ENCODE results near the gene SHC3.

SHC3 gene

DNA sequence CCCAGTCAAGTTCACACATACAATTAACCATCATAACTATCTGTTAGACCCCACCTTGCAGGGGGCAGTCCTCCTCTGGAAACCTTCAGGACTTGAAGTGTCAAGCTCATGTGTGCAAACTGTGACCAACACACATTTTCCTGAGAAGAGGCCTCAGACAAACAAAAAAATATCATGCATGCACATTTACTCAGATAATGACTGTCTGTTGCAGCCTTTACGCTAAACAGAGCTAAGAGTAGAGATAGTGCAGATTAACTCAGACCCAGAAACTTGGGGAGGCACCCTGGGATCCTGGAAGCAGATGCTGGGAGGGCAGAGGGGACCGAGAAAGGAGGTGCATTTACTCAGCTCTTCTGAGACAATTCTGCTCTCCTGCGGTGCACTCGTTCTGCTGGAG, 191.0 kb downstream of the SHC3 start:
- no peak for DNase-seq (ENCODE audit: low read depth, low spot score)

DNA sequence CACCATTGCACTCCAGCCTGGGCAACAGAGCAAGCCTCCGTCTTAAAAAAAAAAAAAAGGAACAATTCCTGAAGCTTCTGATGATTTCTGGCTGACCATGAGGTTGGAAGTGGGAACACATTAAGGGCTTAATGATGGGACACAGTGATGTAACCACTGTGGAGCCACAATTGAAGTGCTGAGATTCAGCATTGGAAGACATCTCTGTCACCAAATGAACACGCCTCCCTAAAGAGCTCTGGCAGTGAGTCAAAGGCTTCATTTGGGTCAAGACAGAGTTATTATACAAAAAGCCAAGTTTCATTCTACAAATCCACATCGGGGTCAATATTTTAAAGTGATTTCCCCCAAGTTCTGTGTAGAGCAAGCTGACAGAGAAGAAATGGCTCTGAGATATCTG, 191.8 kb downstream of the SHC3 start:
- no peak for DNase-seq (ENCODE audit: low read depth, low spot score)

DNA sequence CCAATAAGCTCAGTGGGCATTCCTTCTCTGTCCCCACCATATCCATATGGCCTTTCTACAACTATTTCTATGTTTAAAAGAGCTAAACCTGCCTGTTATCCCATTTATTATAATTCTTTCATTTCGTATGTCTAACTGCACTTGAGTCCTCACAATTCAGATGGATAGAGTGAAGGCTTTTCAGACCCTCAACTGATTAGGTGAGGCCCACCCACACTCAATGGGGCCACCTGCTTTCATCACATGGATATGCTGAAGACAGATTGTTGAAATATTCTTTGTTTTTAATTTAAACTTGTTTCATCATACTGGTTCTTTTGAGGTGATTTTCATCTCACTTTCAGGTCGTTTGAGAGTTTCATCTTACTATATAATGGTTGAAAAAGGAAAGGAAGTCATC, 193.0 kb downstream of the SHC3 start:
- no peak for DNase-seq (ENCODE audit: low read depth, low spot score)

DNA sequence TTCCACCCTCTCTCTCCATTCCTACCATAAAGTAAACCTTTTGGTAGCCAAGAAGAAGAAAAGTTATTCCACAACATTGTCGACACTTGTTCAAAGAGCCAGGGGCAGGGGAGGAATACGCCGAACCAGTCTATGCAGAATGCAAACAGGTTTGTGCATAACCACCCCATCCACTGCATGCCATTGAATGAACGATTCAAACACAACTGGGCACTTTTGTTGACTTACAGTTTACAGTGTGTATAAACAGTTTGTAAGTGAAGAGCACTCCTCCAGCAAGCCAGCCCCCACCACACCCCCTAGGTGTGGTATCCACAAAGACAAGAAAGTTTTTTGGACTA, 194.1 kb downstream of the SHC3 start:
- DNase-seq (ENCODE audit: low read depth, low spot score) = no peak

DNA sequence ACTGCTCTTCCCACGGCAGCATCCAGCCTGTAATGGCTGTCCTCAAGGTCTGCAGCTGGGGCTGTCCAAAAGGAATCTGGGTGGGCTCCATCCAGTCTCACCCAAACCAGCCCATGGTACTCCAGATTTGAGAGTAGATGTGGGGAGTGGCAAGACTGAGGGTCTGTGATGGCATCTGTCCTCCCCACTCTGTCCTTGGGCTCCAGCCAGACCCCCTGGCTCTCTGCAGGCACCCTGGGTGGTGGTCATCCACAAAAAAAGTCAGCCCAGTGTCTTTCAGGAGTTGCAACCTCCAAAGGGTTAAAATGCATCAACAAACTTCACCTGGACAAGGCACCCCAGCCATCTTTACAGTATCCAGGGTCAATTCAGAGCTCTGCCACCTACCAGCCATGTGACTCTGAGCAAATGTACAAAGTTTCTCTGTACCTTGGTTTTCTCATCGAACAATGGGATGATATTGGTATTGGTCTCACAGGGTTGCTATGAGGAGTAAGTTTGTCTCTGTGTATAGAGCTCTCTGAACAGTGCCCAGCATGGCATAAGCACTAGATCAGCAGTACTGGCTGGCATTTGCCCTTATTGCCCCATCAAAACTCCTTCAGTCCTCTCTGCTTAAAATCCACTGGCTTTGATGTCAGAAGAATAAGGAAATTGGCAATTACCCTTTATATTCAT, 194.6 kb downstream of the SHC3 start:
- DNase-seq (ENCODE audit: low read depth, low spot score) = no peak

DNA sequence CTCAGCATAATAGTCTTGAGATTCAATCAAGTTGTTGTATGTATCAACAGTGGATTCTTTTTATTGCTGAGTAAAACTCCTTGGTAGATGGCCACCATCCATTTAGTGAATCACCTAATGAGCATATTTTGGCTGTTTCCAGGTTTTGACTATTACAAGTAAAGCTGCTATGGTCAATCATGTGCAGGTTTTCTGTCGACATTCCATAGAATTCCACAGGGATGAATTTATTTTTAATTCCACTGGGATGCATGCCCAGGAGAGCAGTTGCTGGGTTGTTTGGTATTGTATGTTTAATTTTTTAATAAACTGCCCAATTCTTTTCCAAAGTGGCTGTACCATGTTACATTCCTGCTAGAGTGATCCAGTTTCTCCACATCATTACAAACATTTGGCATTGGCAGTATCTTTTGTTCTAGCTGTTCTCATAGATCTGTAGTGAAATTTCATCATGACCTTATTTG, 197.8 kb downstream of the SHC3 start:
- DNase-seq (ENCODE audit: low read depth, low spot score) = no peak

DNA sequence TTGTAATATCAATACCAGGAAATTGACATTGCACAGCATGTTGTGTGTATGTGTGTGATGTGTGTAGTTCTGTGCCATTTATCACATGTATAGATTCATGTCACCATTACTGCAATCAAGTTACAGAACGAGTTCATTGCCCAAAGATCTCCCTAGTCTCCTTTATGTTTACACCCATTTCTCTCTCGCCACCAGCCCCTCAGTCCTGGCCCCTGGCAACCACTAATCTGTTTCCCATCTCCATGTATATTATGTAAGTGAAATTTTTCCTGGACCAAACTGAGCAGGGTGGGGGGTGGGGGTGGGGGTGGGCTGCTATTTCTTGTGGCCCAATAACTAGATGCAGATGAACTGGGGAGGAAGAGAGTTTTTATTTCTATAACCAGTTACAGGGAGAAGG, 198.8 kb downstream of the SHC3 start:
- no peak for DNase-seq (ENCODE audit: low read depth, low spot score)

DNA sequence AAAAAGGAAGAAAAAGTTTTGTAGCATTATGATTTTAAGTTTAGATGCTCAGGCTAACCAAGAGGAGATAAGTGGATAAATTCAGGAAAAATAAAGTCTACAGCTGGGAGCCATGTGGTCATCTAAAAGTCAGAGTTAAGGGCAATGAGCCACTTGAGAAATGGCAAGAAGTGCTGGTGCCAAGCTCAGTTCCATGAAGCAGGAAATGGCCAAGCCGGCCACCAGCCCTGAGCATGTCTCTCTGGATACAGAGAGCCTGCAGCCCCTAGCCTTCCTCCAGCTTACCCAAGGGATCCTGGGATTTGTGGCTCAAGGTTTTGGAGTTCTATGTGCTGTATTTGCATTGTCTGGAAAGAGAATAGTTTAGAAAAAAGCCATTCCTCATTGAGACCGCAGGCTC, 199.6 kb downstream of the SHC3 start:
- no peak for DNase-seq (ENCODE audit: low read depth, low spot score)

DNA sequence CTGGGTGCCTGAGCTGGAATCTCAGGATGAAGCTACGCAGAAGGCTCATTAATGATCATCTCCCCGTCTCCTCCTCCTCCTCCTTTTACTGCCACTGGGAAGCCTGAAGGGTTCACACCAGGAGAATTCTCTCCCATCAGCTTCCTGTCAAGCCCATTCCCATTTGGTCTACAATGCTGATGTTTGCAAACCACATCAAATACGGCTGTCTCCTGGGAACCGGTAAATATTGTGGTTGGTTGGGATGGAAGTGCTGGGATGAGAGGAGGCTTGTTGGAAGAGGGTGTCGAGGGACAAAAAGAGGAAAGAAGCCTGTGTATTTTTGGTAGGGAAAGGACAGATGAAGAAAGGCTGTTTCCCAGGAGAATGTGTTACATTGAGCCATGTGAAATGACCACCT, 200.6 kb downstream of the SHC3 start:
- DNase-seq (ENCODE audit: low read depth, low spot score) = no peak

DNA sequence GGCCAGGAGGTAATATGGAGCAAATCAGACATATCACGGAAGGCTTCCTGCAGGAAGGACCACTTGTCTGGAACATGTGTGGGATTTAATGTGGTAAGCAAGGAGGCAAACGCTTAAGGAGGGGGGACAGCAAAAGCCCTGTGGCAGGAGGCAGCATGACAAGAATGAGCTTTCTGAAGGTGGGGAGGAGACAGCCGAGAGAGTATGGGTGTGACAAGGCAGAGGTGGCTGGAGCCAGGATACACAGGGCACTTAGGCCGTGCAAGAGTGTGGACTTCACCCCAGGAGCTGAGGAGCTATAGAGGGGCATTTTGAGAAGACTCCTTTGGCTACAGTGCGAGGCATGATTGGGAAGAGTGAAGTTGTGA, 201.7 kb downstream of the SHC3 start:
- DNase-seq (ENCODE audit: low read depth, low spot score) = no peak

DNA sequence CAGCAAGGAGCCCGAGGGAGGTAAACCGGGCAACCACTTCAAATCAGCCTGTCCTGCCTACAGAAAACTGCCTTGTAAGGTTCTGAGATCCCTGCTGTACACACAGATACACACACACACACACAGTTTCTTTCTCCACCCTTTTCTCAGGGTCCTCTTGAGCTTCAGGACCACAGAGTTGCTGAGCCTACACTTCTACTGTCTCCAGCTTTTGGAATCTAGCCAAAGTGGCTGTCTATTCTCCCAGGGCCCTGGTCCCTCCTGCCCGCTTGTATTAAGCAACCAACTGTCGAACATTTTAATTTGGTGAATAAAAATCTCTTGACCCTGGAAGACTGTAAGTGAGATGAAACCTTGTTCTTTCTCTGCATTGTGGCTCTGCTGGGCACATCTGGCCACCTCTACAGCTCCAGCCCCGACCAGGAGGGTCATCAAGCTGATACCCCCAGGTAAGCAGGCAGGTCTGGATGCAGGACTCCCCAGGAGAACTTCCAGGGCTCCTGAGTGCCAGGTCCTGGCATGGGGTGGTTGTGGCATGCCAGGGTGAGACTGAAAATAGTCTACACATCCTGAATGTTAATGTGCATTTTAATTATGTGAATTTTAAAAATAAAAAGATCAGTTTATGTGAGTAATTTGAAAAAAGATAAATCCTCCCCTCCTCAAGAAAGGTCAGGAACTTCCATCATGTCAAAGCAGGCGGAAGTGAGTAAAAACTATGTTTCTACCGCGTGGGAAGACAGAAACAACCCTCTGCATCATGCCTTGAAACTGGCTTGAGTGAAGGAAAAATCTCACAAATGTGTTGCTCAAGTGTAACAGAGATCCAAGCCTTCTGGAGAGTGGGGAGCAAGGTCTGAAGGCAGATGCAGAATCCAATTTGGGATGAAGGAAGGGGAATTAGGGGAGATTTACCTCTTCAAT, 202.4 kb downstream of the SHC3 start:
- DNase-seq (ENCODE audit: low read depth, low spot score) = no peak

DNA sequence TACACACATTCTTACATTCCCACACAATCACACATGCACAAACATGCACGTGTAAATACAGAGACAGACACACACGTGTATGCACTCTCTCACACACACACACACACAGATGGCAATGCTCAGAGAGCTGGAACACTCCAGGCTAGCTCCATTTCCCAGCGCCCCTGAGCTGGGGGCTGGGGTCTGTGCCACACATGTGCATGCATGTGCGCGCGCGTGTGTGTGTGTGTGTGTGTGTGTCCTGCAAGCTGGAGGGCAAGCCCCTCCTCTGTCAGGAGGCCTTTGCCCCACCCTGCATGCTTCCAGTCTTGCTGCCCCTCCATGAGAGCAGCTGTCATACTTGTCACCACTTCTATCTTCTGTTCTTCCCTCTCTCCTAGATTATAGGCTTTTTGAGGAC, 204.0 kb downstream of the SHC3 start:
- no peak for DNase-seq (ENCODE audit: low read depth, low spot score)

DNA sequence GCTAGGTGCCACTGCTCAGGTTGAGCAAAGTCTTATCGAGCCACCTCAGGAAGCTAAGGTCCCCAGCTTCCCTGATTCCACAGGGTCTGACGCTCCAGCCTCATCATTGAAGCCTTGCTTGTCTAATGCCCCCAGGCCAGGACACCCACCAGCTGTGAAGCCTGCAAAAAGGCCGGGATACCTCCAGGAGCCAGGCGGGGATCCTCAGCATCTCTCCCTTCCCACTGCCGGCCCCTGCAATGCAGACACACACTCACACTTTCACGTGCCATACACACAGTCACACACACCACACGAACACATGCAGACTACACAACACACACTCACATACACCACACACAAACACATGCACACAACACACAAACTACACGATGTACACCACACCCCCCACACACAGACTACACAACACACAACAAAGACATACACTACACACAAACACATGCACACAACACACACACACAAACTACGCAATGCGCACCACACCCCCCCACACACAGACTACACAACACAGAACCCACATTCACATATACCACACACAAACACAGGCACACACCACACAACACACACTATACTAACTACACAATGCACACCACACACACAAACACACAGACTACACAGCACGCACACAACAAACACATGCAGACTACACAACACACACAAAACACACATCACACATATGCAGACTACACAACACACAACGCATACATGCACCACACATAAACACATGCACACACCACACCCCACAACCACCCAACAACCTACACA, 205.2 kb downstream of the SHC3 start:
- DNase-seq (ENCODE audit: low read depth, low spot score) = peak; percentile 41

DNA sequence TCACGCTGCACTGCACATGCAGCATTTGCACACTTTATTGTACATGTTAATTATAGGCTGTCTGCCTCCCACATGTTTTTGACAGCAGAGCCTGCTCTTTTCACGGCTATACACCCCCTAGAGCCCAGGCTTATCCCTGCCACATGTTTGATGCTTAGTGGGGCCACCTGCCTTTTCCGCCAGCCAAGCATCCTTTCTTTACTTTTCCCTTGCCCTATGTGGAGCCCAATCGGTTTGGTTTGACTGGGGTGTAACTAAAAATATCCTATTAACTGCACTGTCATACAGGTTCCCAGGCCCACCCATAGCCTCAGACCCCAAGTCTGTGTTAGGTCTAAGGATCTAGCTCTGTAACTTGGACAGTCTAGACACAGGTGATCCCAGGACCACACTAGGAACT, 206.2 kb downstream of the SHC3 start:
- DNase-seq (ENCODE audit: low read depth, low spot score) = no peak

DNA sequence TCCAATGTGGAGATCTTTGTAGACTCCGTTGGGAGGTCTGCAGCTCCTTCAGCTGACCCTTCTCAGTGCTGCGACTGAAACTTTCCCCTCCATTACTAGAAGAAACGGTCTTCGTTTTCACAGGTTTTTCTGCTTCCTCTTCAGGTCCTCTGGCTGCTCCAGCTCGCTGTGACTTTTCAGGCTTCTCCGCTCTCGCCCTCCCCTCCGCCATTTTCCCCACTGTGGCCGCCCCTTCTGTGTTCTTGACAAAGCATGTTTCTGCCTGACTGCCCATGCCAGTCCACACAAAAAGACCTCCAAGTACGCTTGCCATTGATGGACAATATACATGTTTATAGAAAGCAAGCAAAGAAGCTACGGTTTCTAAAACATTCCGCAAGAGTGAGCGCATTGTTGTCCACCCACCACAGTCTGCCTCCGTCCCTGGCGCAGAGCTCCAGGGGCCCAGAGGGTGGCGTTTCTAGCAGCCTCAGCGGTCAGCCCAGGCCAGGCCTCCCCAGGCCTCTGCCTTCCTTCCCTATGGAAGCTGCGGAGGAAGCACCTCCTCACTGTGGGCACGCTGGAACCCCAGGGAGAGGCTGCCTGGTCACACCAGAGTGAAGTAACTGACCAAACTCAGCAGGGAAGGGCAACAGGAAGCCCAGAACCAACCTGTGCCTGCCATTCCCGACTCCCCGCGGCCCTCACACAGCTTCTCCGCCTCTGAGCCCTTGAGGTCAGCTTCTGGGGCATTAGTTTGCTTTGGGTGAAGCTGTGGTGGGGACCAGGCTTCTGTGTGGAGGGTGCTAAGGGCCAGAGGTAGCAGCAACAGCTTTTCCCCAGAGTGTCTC, 207.3 kb downstream of the SHC3 start:
- DNase-seq (ENCODE audit: low read depth, low spot score) = no peak

DNA sequence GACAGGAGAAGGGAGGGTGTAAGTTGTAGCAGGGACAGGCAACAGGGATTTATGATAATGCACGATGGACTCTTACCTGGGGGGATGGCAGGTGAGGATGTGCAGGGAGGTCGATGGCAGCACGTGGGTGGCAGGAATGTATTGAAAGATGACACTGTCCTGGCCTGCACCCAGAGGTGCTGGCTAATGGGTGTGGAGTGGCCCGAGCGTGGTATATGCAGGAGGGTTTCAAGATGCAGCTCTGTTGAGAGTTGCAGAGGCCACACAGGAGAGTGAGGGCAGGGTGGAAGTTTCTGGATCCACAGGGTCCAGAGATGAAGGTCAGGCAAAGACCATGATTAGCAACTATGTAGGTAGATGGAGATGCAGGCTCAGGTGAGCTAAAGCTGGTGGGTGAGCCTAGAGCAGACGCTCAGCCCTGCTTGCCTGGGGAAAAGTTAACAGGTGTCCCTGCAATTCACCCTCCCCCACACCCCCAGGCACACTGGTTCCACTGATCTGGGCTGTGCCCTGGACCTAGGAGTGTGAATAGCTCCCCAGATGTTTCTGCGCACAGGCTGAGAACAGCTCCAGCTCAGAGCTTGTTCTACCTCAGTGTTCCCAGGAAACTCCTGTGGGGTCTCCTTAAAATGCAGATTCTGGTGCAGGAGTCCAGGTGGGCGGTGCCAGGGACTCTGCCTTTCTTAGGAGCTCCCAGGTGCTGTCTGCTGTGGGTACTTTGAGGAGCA, 208.8 kb downstream of the SHC3 start:
- DNase-seq (ENCODE audit: low read depth, low spot score) = no peak

DNA sequence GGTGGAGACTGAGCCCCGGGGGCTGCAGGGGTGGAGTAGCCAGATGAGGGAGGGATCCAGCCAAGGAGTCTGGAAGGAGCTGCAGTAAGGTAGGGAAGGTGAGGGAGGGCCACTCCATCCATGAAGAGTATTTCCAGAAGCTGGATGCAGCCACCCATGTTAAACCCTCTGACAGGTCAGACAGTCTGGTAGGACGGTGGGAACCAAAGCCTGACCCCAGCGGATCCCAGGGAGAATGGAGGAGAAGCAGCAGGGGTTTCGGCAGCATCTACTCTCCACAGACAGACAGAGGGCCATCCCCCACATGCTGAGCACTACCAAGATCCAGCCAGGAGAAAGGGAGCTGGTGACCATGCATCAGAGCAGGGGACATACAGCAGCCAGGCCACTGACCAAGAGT, 209.8 kb downstream of the SHC3 start:
- DNase-seq (ENCODE audit: low read depth, low spot score) = no peak

DNA sequence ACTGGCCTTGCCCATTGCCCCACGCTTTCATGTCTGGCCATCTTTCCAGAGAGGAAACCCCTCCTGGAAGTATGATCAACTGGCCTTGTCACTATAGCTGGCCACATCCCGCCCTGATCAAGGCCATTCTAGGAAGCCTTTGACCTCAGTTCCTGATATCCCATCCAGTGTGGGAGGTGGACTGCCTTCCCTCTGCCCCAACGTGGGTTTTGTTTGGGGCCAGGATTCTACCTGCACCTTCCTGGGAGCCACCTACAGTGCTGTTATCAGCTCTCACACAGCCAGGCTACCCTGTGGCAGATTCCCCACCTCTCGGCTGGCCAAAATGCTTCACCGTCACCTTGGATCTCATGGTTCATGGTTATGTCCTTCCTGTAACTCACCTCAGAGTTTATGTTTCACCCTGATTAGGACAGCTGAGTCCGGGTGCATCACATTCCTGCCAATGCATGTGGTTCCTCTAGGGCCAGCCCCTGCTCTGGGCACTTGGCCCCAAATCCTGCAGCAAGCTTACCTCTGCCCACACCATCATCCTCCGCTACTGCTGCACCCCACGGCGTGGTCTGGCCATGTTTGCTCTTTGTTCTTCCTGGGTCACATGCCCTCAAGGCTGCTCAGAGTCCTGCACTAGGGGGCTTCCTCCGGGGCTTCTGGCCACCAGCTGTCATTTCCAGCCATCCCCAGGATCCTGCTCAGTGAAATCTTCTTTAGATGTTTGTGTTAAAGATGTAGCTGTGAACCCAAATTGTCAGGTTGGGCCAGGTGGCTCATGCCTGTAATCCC, 211.5 kb downstream of the SHC3 start:
- DNase-seq (ENCODE audit: low read depth, low spot score) = no peak

DNA sequence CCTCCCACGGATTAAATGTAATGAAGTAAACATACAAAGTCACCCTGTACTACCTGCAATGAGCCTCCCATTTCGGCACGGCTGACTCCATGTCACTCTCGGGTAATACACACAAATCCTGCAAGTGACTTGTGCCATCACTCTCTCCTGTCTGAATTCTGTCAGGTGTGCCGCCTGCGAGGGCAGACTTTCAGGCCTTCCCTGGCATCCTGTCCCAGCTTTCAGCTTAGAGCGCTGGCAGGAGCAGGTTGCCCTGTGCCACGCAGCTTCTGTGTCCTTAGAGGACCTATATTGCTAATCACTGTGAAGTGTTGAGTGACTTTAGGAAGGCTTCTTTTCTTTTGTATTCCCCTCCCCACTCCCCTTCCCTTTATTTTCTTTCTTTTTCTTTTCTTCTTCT, 213.1 kb downstream of the SHC3 start:
- DNase-seq (ENCODE audit: low read depth, low spot score) = no peak

DNA sequence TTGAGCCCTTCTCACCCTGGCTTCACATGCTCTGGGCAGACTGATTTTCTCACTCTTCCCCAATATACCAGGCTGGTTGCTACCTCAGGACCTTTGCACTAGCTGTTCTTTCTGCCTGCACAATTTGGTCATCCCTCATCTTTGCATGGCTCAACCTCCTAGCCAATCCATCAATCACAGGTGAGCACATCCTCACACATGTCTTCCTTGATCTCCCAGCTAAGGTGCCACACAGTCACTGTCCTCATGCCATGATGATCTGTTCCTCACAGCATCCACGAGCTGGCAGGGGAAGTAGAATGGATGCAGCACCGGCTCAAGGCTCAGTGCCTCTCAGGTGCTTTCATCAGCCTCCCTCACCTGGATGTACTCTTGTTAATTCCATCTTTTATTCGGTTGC, 218.0 kb downstream of the SHC3 start:
- no peak for DNase-seq (ENCODE audit: low read depth, low spot score)

All from ELF-1 (cell line).